Ovary (tissue), 9 donors: ENCODE results near the gene SLC47A2. TPM values are rescaled to one million over a fixed set of nuclear protein-coding genes. Genes with fewer than 3 reads are reported as not detected.

ENCODE experiments used
- DNase-seq, 5 donors: peaks; one replicate each; pipeline ENCODE4 v3.0.0-alpha.2; 2019 to 2020
- H3K27ac ChIP-seq, 2 donors: fragments of 200-600 bp; one replicate each; pipeline versions ENCODE4 v1.5.1 to v1.8.0; 2019 to 2022
- H3K27me3 ChIP-seq: fragments of 200-600 bp; one replicate; pipeline ENCODE4 v1.8.0; 2022
- H3K36me3 ChIP-seq: fragments of 200-600 bp; sonication (generic); one replicate; pipeline ENCODE4 v1.5.1; 2019
- H3K4me1 ChIP-seq: one replicate; pipeline ENCODE4 v1.8.1; 2013; ENCODE audit warnings: mild to moderate bottlenecking, moderate library complexity; ENCODE audit not compliant: insufficient read depth
- H3K4me3 ChIP-seq: fragments of 200-600 bp; sonication (generic); one replicate; pipeline ENCODE4 v1.5.1; 2017
- H3K9me3 ChIP-seq, 2 donors: fragments of 200-600 bp in 1 of 2; sonication (generic) in 1 of 2; one replicate each; pipeline versions ENCODE4 v1.5.1 to v1.8.1; 2013 to 2019; ENCODE audit warnings: mild to moderate bottlenecking in 1 of 2, moderate library complexity in 1 of 2
- EP300 ChIP-seq: sonication (generic); formaldehyde crosslinking; IDR thresholded peaks from one replicate; pipeline ENCODE4 v1.6.1; 2017; ENCODE audit warnings: antibody characterized with exemption
- POLR2A ChIP-seq: fragments of 450-650 bp; IDR thresholded peaks from one replicate; pipeline ENCODE4 v1.6.1; 2017; ENCODE audit warnings: antibody characterized with exemption, mild to moderate bottlenecking, moderate library complexity
- WGBS, 3 donors: extraction: QIAGEN DNeasy Blood & Tissue Kit in 1 of 3; methylation state at CpG; one replicate each; pipeline versions ENCODE4 v1.1.5 to v1.1.7; 2013 to 2017; 5-methylcytosine and 5-hydroxymethylcytosine counted together
- intact Hi-C, 4 donors: fragments of 100-400 bp; cut with DNase I; formaldehyde crosslinking; loops; one replicate each; pipeline versions ENCODE4 v1.11.0 to v1.15.1; 2022 to 2023
- polyA plus RNA-seq, 2 donors: library from polyadenylated mRNA; stranded (reverse); fragments of 200-250 nt in 1 of 2; fragments of 350-450 nt in 1 of 2; fragmentation: Illumina TruSeq in 1 of 2; extraction: RNeasy Lipid Tissue Mini Kit (QIAGEN cat#74804) in 1 of 2; gene quantifications; one replicate each; pipeline ENCODE4 v1.2.3, GENCODE V29; 2013 to 2014
- total RNA-seq, 7 donors: library from RNA; depleted of rRNA in 2 of 7; stranded (reverse); fragments of >200 nt in 2 of 7; fragmentation: NEBNext Ultra II Directional in 3 of 7; extraction: Animal tissue kit (Norgen Biotek cat#: 25700) in 3 of 7; gene quantifications; one replicate each; pipeline versions ENCODE4 v1.1.0 to v1.2.4, GENCODE V29; 2016 to 2023
- TF ChIP-seq, protein P1 (sequence below), 3 donors: fragments of 450-650 bp in 2 of 3; fragments of 200-600 bp in 1 of 3; IDR thresholded peaks; one replicate each; pipeline versions ENCODE4 v1.5.1 to v1.8.0; 2016 to 2022; ENCODE audit warnings: antibody characterized with exemption in 3 of 3, mild to moderate bottlenecking in 1 of 3
- donor health status: DM: no; HTN: no; CAD: no; lungs with moderate emphysema.
- donor health status: DM: no; HTN: no; CAD: no.
- donor health status: Bipolar disorder and iron deficiency.
- donor health status: DM: yes; HTN: yes; CAD: no.
- donor health status: DM: no; HTN: no; CAD: no.
- donor health status: DM: yes; HTN: yes; CAD: no.

Gene SLC47A2
- total and polyA plus RNA-seq, 9 donors = 0.87 to 29.4 (median 1.00) TPM; not detected in 6

GRCh38 chr17:19718613-19719354 is 2.4 kb upstream of the SLC47A2 start:
- H3K36me3 ChIP-seq = no peaks in the 10 kb centered on the region
- H3K27ac ChIP-seq = no peak overlapping the region
- no peak overlapping the region for H3K4me3 ChIP-seq
- DNase-seq = no peak
- H3K27me3 ChIP-seq = no peaks in the 10 kb centered on the region
- intact Hi-C loops = no loop called here
- TF ChIP-seq EP300 (no peak), POLR2A (no peak)
- TF ChIP-seq, protein P1, sequence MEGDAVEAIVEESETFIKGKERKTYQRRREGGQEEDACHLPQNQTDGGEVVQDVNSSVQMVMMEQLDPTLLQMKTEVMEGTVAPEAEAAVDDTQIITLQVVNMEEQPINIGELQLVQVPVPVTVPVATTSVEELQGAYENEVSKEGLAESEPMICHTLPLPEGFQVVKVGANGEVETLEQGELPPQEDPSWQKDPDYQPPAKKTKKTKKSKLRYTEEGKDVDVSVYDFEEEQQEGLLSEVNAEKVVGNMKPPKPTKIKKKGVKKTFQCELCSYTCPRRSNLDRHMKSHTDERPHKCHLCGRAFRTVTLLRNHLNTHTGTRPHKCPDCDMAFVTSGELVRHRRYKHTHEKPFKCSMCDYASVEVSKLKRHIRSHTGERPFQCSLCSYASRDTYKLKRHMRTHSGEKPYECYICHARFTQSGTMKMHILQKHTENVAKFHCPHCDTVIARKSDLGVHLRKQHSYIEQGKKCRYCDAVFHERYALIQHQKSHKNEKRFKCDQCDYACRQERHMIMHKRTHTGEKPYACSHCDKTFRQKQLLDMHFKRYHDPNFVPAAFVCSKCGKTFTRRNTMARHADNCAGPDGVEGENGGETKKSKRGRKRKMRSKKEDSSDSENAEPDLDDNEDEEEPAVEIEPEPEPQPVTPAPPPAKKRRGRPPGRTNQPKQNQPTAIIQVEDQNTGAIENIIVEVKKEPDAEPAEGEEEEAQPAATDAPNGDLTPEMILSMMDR (IDR thresholded peaks at IDR 0.05) = no peak
- H3K4me1 ChIP-seq = peaks cover 9% of the 10 kb centered on the region
- no peaks in the 10 kb centered on the region for H3K9me3 ChIP-seq
- 77 to 84% (median 80%) methylated on average over 18 of the region's 18 CpGs for WGBS, 3 donors

GRCh38 chr17:19718041-19718612 is 1.7 kb upstream of the SLC47A2 start:
- no peaks in the 10 kb centered on the region for H3K27me3 ChIP-seq
- H3K27ac ChIP-seq = no peak overlapping the region
- TF ChIP-seq POLR2A (no peak), EP300 (no peak)
- TF ChIP-seq, protein P1 (IDR thresholded peaks at IDR 0.05) = no peak
- peaks cover 9% of the 10 kb centered on the region for H3K4me1 ChIP-seq
- H3K9me3 ChIP-seq = no peaks in the 10 kb centered on the region
- no peak for DNase-seq
- intact Hi-C loops = no loop called here
- no peak overlapping the region for H3K4me3 ChIP-seq
- no peaks in the 10 kb centered on the region for H3K36me3 ChIP-seq
- WGBS, 3 donors = 57 to 66% (median 62%) methylated on average over 12 of the region's 12 CpGs

GRCh38 chr17:19717411-19717908 is 1.1 kb upstream of the SLC47A2 start:
- H3K36me3 ChIP-seq = no peaks in the 10 kb centered on the region
- no peak overlapping the region for H3K27ac ChIP-seq
- H3K27me3 ChIP-seq = no peaks in the 10 kb centered on the region
- peaks cover 9% of the 10 kb centered on the region for H3K4me1 ChIP-seq
- DNase-seq = no peak
- no peak overlapping the region for H3K4me3 ChIP-seq
- intact Hi-C loops = no loop called here
- H3K9me3 ChIP-seq = no peaks in the 10 kb centered on the region
- TF ChIP-seq EP300 = no peak
- TF ChIP-seq POLR2A = no peak
- TF ChIP-seq, protein P1 (IDR thresholded peaks at IDR 0.05) = no peak
- 86 to 88% (median 86%) methylated on average over 10 of the region's 10 CpGs for WGBS, 3 donors

DNA sequence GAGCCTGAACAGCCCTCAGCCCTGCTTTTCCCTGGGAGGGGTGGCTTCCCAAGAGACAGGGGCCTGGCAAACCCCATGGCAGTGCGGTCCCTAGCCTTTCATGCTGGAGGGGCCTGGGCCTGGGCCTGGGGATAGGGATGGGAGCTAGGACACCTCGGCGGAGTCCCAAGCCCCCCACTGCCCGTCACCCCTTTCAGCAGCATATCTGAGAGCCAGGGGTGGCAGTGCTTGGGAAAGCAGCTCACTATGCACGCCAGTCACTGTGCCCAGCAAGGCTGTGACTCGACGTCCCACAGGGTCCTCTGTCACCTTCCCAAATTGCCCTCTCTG is 612 bp upstream of the SLC47A2 start:
- Histone ChIP-seq H3K9me3 (no peaks in the 10 kb centered on the region), H3K27me3 (no peaks in the 10 kb centered on the region), H3K4me1 (peaks cover 9% of the 10 kb centered on the region), H3K4me3 (no peak overlapping the region), H3K27ac (no peak overlapping the region), H3K36me3 (no peaks in the 10 kb centered on the region)
- 92 to 97% (median 94%) methylated on average over 7 of the region's 7 CpGs for WGBS, 3 donors
- DNase-seq = no peak
- no peak for TF ChIP-seq POLR2A
- TF ChIP-seq, protein P1 (IDR thresholded peaks at IDR 0.05) = no peak
- TF ChIP-seq EP300 = no peak
- intact Hi-C loops = no loop called here
